Activated B cell treated with CpG ODN at 0.5 μM for 24 hours (primary cell): Measurements from ENCODE around the gene DOCK2. TPM values are rescaled to one million over a fixed set of nuclear protein-coding genes. Genes with fewer than 3 reads are reported as not detected.

Experiments
- ATAC-seq: fragments of 200-7000 bp; cut with Tn5 transposase; one replicate; pipeline ENCODE4 v1.10.0; 2021; ENCODE audit warnings: low read depth, mild to moderate bottlenecking, moderate library complexity
- CTCF ChIA-PET: fragments of 350-600 bp; sonication (Branson Sonifier 250); formaldehyde crosslinking; loops from one replicate; lab custom pipeline; 2021; ENCODE audit warnings: antibody characterized with exemption; lab: Charles Lee
- POLR2A ChIA-PET: fragments of 350-600 bp; sonication (Branson Sonifier 250); formaldehyde crosslinking; loops from one replicate; lab custom pipeline; 2021; ENCODE audit warnings: antibody characterized with exemption; lab: Charles Lee
- DNase-seq: peaks from one replicate; pipeline ENCODE4 v3.0.0; 2022
- H3K27ac Mint-ChIP-seq: one replicate; pipeline ENCODE4 v1.8.0; 2020; ENCODE audit warnings: mixed read lengths
- H3K27me3 Mint-ChIP-seq: one replicate; pipeline ENCODE4 v1.8.0; 2021; ENCODE audit warnings: mixed read lengths
- H3K36me3 Mint-ChIP-seq: one replicate; pipeline ENCODE4 v1.8.0; 2021; ENCODE audit warnings: low read depth, mixed read lengths
- H3K4me1 Mint-ChIP-seq: one replicate; pipeline ENCODE4 v1.8.0; 2021; ENCODE audit warnings: mixed read lengths
- H3K4me3 Mint-ChIP-seq: one replicate; pipeline ENCODE4 v1.8.0; 2020; ENCODE audit warnings: mild to moderate bottlenecking, mixed read lengths
- H3K9me3 Mint-ChIP-seq: one replicate; pipeline ENCODE4 v1.8.0; 2020; ENCODE audit warnings: mixed read lengths
- intact Hi-C: fragments of 100-400 bp; cut with micrococcal nuclease; formaldehyde crosslinking; loops from one replicate; pipeline ENCODE4 v1.15.1; 2024
- total RNA-seq: library from RNA; stranded (reverse); gene quantifications from 2 replicates; pipeline ENCODE4 v1.2.3, GENCODE V29; 2022
- TF ChIP-seq, protein P1 (sequence below): fragments of 200-600 bp; IDR thresholded peaks from one replicate; pipeline ENCODE4 v1.8.0; 2022; ENCODE audit warnings: antibody characterized with exemption, mild to moderate bottlenecking

DOCK2 gene
- total RNA-seq, 1 donor from 2014 or later, result 344 TPM

DNA sequence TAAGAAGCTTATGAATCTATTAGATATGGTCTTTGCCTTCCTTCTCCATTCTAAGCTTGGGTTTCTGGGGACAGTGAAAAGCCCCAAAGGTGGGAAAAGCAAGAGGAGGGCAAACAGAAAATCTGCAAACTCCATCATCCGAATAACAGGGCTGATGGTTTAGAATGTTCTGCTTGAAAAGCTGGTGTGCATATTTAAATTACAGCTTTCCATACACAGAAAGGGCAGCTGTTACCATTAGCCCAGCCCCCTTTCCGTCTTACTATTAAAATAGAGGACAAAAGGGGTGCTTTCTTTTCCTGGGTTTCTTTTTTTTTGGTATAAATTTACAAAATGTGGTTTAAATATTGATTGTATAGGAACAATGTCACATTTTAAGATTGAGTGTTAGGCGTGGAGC, 321.2 kb downstream of the DOCK2 start:
- no peaks in the 10 kb centered on the region for H3K27me3 Mint-ChIP-seq

DNA sequence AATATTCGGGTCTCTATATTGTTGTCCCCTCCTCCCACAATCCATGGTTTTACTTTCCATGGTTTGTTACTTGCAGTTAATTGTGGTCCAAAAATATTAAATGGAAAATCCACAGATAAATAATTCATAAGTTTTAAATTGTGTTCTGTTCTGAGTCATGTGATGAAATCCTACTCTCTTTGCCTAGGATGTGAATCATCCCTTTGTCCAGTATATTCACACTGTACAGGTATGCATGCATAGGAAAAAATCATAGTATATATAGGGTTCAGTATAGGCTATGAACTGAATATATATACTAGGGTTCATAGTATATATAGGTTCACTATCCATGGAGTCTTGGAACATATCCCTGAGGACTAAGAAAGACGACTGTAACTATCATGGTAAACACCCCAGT, 323.6 kb downstream of the DOCK2 start:
- Mint-ChIP-seq H3K9me3 (no peaks in the 10 kb centered on the region), H3K4me1 (peaks cover 28% of the 10 kb centered on the region), H3K27me3 (no peaks in the 10 kb centered on the region), H3K27ac (no peak overlapping the region), H3K36me3 (peaks cover 45% of the 10 kb centered on the region), H3K4me3 (no peak overlapping the region)
- no peak for ATAC-seq
- ChIA-PET CTCF (no interaction called here), POLR2A (no interaction called here)
- DNase-seq, result no peak
- TF ChIP-seq, protein P1, sequence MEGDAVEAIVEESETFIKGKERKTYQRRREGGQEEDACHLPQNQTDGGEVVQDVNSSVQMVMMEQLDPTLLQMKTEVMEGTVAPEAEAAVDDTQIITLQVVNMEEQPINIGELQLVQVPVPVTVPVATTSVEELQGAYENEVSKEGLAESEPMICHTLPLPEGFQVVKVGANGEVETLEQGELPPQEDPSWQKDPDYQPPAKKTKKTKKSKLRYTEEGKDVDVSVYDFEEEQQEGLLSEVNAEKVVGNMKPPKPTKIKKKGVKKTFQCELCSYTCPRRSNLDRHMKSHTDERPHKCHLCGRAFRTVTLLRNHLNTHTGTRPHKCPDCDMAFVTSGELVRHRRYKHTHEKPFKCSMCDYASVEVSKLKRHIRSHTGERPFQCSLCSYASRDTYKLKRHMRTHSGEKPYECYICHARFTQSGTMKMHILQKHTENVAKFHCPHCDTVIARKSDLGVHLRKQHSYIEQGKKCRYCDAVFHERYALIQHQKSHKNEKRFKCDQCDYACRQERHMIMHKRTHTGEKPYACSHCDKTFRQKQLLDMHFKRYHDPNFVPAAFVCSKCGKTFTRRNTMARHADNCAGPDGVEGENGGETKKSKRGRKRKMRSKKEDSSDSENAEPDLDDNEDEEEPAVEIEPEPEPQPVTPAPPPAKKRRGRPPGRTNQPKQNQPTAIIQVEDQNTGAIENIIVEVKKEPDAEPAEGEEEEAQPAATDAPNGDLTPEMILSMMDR, result no peak
- intact Hi-C loops, result no loop called here

More for the DNA sequence above, 321.2 kb downstream of the DOCK2 start:
- no peak overlapping the region for H3K4me3 Mint-ChIP-seq
- peaks cover 12% of the 10 kb centered on the region for H3K4me1 Mint-ChIP-seq
- intact Hi-C loops, result no loop called here
- TF ChIP-seq, protein P1, result no peak
- ATAC-seq (no peak), DNase-seq (no peak)
- peaks cover 47% of the 10 kb centered on the region for H3K36me3 Mint-ChIP-seq
- no peak overlapping the region for H3K27ac Mint-ChIP-seq
- H3K9me3 Mint-ChIP-seq, result no peaks in the 10 kb centered on the region
- CTCF ChIA-PET, result no interaction called here
- POLR2A ChIA-PET, result no interaction called here

DNA sequence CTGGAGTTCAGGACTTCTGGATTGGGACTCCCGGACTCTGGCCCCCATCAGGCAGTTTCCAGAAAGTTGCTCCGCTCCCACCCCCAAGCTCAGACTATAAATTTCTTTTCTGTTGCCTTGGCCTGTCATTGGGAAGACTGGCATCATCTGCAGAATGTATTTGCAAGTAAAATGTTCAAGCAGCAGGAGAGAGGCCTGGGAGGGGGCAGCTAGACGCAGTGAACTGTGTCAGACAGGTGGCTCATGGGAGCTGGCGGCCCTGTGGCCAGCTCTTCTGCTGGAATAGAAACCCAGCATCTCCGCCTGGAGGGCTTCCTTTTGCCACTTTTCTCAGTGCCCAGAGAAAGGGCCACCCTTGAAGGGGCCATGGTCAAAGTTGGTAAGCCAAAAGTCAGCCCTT, 327.2 kb downstream of the DOCK2 start:
- Mint-ChIP-seq H3K27me3 (no peaks in the 10 kb centered on the region), H3K27ac (no peak overlapping the region), H3K9me3 (no peaks in the 10 kb centered on the region), H3K4me1 (peaks cover 28% of the 10 kb centered on the region), H3K36me3 (peaks cover 46% of the 10 kb centered on the region), H3K4me3 (no peak overlapping the region)
- no peak for DNase-seq
- ChIA-PET CTCF (no interaction called here), POLR2A (no interaction called here)
- intact Hi-C loops, result no loop called here
- TF ChIP-seq, protein P1, result no peak
- ATAC-seq, result no peak

DNA sequence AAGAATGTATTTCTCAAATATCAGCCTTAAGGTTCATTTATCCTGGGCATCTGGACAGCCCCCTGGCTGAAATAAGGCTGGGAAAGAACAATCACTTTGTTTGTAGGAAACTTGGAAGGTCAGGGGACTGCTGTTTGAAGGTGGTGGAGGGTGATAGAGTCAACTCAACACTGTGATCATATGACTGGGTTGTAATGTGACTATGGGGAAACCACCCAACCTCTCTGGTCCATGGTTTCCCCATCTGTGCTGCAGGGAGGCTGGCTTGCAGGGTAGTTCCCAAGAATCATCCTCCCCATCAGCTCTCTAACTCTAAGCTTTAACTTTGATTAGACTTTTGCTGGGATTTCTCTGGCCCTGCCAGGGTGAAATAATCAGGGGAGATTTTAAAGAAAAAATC, 333.3 kb downstream of the DOCK2 start:
- no peak overlapping the region for H3K27ac Mint-ChIP-seq
- TF ChIP-seq, protein P1, result no peak
- ATAC-seq (no peak), DNase-seq (no peak)
- H3K27me3 Mint-ChIP-seq, result no peaks in the 10 kb centered on the region
- peaks cover 62% of the 10 kb centered on the region for H3K36me3 Mint-ChIP-seq
- H3K4me1 Mint-ChIP-seq, result no peaks in the 10 kb centered on the region
- no peaks in the 10 kb centered on the region for H3K9me3 Mint-ChIP-seq
- CTCF ChIA-PET, result no interaction called here
- intact Hi-C loops, result no loop called here
- H3K4me3 Mint-ChIP-seq, result no peak overlapping the region
- POLR2A ChIA-PET, result interaction anchor here (0.7 kb wide), 1 partner anchor 20 kb away, joined by 3 read pairs; no protein-coding TSS in a partner anchor

DNA sequence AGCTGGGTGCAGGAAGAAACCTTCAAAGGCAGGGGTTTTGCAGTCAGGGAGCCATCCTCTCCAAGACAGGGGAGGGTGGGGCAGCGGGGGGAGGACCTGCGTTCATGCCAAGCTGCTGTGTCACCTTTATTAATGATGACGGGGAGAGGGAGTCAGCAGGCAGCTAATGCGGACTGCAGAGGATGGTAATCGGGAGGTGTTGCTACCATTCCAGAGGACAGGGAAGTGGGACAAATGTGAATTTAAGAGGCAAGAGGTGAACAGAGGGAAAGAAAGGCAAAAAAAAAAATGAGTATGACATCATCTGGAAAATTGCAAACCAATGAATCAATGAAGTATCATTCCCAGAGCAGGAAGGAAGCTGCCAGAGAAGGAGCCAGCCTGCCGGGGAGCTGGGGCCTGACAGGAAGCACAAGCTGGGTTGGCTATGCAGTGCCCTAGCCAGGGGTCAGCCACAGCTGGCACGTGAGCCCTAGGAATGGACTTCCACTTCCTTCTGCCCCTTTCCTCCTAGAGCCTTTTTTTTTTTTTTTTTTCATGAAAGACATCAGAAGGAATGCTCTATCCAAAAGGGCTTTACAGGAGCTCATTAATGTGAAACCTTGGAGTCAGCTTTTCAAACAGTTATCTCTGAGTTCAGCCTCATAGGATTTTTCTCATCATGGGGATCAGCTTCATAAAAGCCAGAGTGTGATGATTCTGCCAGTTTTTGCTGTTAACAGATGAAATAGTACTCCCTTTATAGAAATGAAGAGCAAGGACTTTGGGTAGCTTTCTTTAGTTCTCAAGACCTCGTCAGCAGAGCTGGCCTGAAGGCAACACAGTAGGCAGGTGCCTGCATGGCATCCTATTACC, 334.1 kb downstream of the DOCK2 start:
- H3K4me3 Mint-ChIP-seq, result no peak overlapping the region

More for the DNA sequence above, 334.1 kb downstream of the DOCK2 start:
- TF ChIP-seq, protein P1, result no peak
- Mint-ChIP-seq H3K36me3 (peaks cover 60% of the 10 kb centered on the region), H3K9me3 (no peaks in the 10 kb centered on the region), H3K27ac (no peak overlapping the region), H3K4me1 (no peaks in the 10 kb centered on the region), H3K27me3 (no peaks in the 10 kb centered on the region)
- ATAC-seq (no peak), DNase-seq (no peak)
- CTCF ChIA-PET, result interaction anchor here (1.5 kb wide), 1 partner anchor 9 kb away, joined by 5 read pairs; the partner anchor contains the start of gene INSYN2B
- intact Hi-C loops, result no loop called here
- POLR2A ChIA-PET, result interaction anchor here (0.6 to 0.7 kb wide), 2 partner anchors 21 to 777 kb away, joined by 3 to 4 read pairs; no protein-coding TSS in a partner anchor
